Breast epithelium (tissue), 4 donors: ENCODE data around the gene ZC4H2. TPM values are rescaled to one million over a fixed set of nuclear protein-coding genes. Genes with fewer than 3 reads are reported as not detected.
"Not testable (repeated sequence)": the region's sequence is repeated elsewhere in the genome, so short reads cannot be mapped to it uniquely, and the experiment has no call there.

Source experiments
- DNase-seq, 2 donors: peaks; one replicate each; pipeline ENCODE4 v3.0.0-alpha.2; 2019; ENCODE audit warnings: low spot score in 2 of 2
- H3K27ac ChIP-seq, 2 donors: fragments of 200-600 bp; sonication (generic) in 1 of 2; one replicate each; pipeline ENCODE4 v1.5.1; 2016 to 2019; ENCODE audit warnings: mild to moderate bottlenecking in 1 of 2
- H3K27me3 ChIP-seq, 2 donors: fragments of 200-600 bp; sonication (generic) in 1 of 2; one replicate each; pipeline versions ENCODE4 v1.5.1 to v1.6.0; 2017 to 2019; ENCODE audit warnings: control low read depth in 1 of 2, mild to moderate bottlenecking in 1 of 2
- H3K36me3 ChIP-seq: fragments of 200-600 bp; one replicate; pipeline ENCODE4 v1.5.1; 2019
- H3K4me1 ChIP-seq, 2 donors: fragments of 200-600 bp; sonication (generic); one replicate each; pipeline ENCODE4 v1.5.1; 2016 to 2019; ENCODE audit warnings: control low read depth in 1 of 2
- H3K4me3 ChIP-seq, 3 donors: fragments of 200-600 bp; sonication (generic); 1 replicate in 2 of 3; 2 replicates in 1 of 3; pipeline ENCODE4 v1.5.1; 2016 to 2019; ENCODE audit warnings: mild to moderate bottlenecking in 3 of 3, moderate library complexity in 2 of 3
- H3K9me3 ChIP-seq, 2 donors: fragments of 200-600 bp; sonication (generic) in 1 of 2; one replicate each; pipeline ENCODE4 v1.5.1; 2016 to 2019; ENCODE audit warnings: control low read depth in 1 of 2
- CTCF ChIP-seq, 3 donors: fragments of 450-650 bp; IDR thresholded peaks; one replicate each; pipeline ENCODE4 v1.5.1; 2016 to 2017; ENCODE audit warnings: antibody characterized with exemption in 3 of 3, mild to moderate bottlenecking in 3 of 3, moderate library complexity in 3 of 3
- POLR2A ChIP-seq: fragments of 450-650 bp; IDR thresholded peaks from one replicate; pipeline ENCODE4 v1.6.1; 2016; ENCODE audit warnings: antibody characterized with exemption, mild to moderate bottlenecking, moderate library complexity
- POLR2AphosphoS5 ChIP-seq, 3 donors: sonication (generic); formaldehyde crosslinking; IDR thresholded peaks; one replicate each; pipeline ENCODE4 v1.6.1; 2017; ENCODE audit warnings: antibody characterized with exemption in 3 of 3
- intact Hi-C: fragments of 100-400 bp; cut with DNase I; formaldehyde crosslinking; loops from one replicate; pipeline ENCODE4 v1.15.1; 2023; ENCODE audit warnings: low total_unique reads
- total RNA-seq, 3 donors: library from RNA; depleted of rRNA; stranded (reverse); fragments of >200 nt; gene quantifications; one replicate each; pipeline ENCODE4 v1.1.0, GENCODE V29; 2016

The ZC4H2 gene
- total RNA-seq, 3 donors from 2014 or later: 4.6 to 15.2 (median 6.6) TPM

- Histone ChIP-seq H3K36me3 (no peaks in the 10 kb centered on the region), H3K4me1 (no peaks in the 10 kb centered on the region), H3K27me3 (peaks cover 0 to 21% of the 10 kb centered on the region in 2 donors), H3K9me3 (no peaks in the 10 kb centered on the region), H3K4me3 (peak overlapping the region; percentile 54 to 61 (median 55)), H3K27ac (peak overlapping the region in 1 of 2 donors; percentile 3)
- TF ChIP-seq POLR2AphosphoS5 (IDR thresholded peaks at IDR 0.05) (no peak), POLR2A (no peak), CTCF (IDR thresholded peaks at IDR 0.05) (no peak)
- intact Hi-C loops: no loop called here
- no peak for DNase-seq
Measured at GRCh38 chrX:64975491-64975890, 759 bp downstream of the ZC4H2 start.

- intact Hi-C loops: no loop called here
- DNase-seq: no peak
- Histone ChIP-seq H3K27ac (no peak overlapping the region), H3K4me3 (no peak overlapping the region), H3K4me1 (no peaks in the 10 kb centered on the region), H3K9me3 (peaks cover 19 to 52% of the 10 kb centered on the region in 2 donors), H3K27me3 (no peaks in the 10 kb centered on the region), H3K36me3 (no peaks in the 10 kb centered on the region)
- TF ChIP-seq POLR2AphosphoS5 (IDR thresholded peaks at IDR 0.05) (no peak), POLR2A (no peak), CTCF (IDR thresholded peaks at IDR 0.05) (no peak)
Measured at GRCh38 chrX:64925480-64925879, 50.8 kb downstream of the ZC4H2 start.

- Histone ChIP-seq H3K36me3 (no peaks in the 10 kb centered on the region), H3K27ac (no peak overlapping the region), H3K4me3 (no peak overlapping the region), H3K4me1 (no peaks in the 10 kb centered on the region), H3K27me3 (peaks cover 0 to 3% of the 10 kb centered on the region in 2 donors), H3K9me3 (peaks cover 0 to 23% of the 10 kb centered on the region in 2 donors)
- TF ChIP-seq POLR2AphosphoS5 (IDR thresholded peaks at IDR 0.05) (no peak), POLR2A (no peak), CTCF (IDR thresholded peaks at IDR 0.05) (no peak)
- intact Hi-C loops: no loop called here
- DNase-seq: no peak
Measured at GRCh38 chrX:64908121-64908520, 68.1 kb downstream of the ZC4H2 start.

- H3K36me3 ChIP-seq: no peaks in the 10 kb centered on the region
- H3K4me1 ChIP-seq: no peaks in the 10 kb centered on the region
- TF ChIP-seq CTCF (IDR thresholded peaks at IDR 0.05) (peak in 1 of 3 donors; percentile 13), POLR2A (no peak)
- intact Hi-C loops: loop anchor here (5.0 kb wide), 1 partner anchor 238 kb away; no protein-coding TSS in a partner anchor
- peaks cover 0 to 13% of the 10 kb centered on the region in 2 donors for H3K9me3 ChIP-seq
- no peak for DNase-seq
- H3K27me3 ChIP-seq: peaks cover 0 to 7% of the 10 kb centered on the region in 2 donors
- no peak overlapping the region for H3K4me3 ChIP-seq
- H3K27ac ChIP-seq: no peak overlapping the region
Measured at GRCh38 chrX:64894454-64895038, 81.7 kb downstream of the ZC4H2 start.

- no peak for TF ChIP-seq POLR2A
- TF ChIP-seq CTCF (IDR thresholded peaks at IDR 0.05): no peak
- TF ChIP-seq POLR2AphosphoS5 (IDR thresholded peaks at IDR 0.05): no peak
- no peaks in the 10 kb centered on the region for H3K27me3 ChIP-seq
- H3K36me3 ChIP-seq: no peaks in the 10 kb centered on the region
- H3K9me3 ChIP-seq: peaks cover 0 to 16% of the 10 kb centered on the region in 2 donors
- intact Hi-C loops: no loop called here
- DNase-seq: no peak
- H3K27ac ChIP-seq: no peak overlapping the region
- no peaks in the 10 kb centered on the region for H3K4me1 ChIP-seq
- no peak overlapping the region for H3K4me3 ChIP-seq
Measured at GRCh38 chrX:64885850-64886249, 90.4 kb downstream of the ZC4H2 start.

- intact Hi-C loops, H3K36me3 ChIP-seq, H3K4me3 ChIP-seq, H3K4me1 ChIP-seq, H3K27me3 ChIP-seq, H3K27ac ChIP-seq, DNase-seq: not testable (repeated sequence)
- H3K9me3 ChIP-seq: peaks cover 0 to 57% of the 10 kb centered on the region in 2 donors
Measured at GRCh38 chrX:64878709-64879108, 97.5 kb downstream of the ZC4H2 start.
